Limb (tissue), 2 donors: ENCODE data around the gene HIVEP1.

Experiments used
- DNase-seq, 2 donors: peaks; one replicate each; pipeline ENCODE4 v3.0.0-alpha.2; 2016; ENCODE audit errors: extremely low spot score in 2 of 2

The HIVEP1 gene

DNA sequence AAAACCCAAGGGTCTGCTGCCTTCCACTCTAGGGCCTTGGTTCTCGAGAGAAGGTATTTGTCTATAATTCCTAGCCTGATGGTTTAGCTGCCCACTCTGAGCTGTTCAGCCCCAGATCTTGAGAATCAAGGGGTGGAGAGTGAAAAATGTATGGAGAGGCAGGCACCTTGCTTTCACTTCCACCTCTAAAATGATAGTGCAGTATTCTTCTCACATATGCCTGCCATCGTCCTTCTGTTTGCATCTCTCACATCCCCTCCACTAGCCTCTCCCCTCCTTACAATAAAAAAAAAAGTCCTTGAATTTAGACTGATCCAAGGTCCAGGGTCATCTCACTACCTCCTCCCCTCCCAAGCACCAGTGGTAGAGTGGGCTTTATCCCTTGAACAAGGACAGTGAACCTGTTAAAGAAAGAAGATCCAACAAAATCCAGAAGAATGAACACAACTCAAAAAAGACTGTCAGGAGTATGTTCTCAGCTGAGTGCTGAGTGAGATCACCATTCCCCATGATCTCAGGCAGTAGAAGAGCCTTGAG, 104.2 kb downstream of the HIVEP1 start:
- no peak for DNase-seq

DNA sequence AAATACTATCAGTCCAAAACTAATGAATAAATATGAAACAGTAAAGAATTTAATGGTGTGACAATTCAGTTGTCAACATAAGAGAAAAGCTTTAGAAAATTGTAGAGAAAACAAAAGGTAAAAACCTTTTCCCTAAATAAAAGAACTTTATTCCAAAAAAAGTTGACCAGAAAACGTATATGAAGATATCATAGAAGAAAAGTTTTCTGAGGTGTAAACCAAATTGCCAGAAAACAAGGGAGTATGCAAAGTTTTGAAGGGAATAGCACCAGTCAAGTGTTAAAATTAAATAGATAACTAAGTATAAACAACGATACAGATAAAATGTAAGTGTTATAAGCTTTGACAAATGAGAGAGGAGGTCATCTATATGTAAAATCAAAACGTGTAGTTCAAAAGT, 104.9 kb downstream of the HIVEP1 start:
- DNase-seq: no peak

DNA sequence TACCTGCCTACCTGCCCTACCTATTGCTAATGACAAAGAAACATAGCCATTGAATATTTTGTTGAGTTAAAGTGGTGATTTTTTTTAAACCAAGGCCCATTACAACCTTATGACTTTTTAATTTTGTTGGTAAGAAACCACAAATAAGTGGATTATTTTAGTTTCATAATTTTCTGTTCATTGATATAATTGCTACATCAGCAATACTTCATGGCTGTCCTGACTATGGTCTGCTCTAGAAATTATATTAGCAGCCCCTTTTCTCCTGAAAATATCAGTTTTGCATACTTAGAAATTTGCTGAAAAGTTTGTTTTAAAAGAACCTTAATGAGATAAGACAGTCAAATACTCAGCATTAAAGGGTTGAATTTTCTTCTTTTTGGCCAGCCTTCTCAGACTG, 106.5 kb downstream of the HIVEP1 start:
- no peak for DNase-seq

DNA sequence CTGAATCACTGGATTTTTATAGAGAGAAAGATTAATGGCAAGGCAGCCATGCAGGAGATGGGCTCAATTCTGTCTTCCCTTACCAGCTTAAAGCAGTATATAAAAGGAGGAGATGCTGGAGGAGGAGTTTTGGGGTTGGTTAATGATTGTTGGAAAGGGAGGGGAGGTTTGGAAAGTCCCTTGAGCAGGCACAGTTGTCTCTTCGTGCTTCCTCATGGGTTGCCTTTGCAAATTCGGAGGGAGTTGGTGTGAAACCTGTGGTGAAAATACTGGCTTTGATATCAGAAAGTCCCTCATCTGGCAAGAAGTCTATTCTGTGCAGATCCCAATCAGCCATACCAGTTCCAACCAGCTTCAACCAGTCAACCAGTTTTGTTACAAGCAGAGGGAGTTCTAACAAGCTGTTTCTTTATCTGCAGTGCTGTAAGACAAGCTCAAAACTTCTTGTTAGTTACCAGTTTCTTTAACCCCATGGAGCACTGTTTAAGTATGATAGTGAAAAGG, 107.0 kb downstream of the HIVEP1 start:
- DNase-seq: no peak

DNA sequence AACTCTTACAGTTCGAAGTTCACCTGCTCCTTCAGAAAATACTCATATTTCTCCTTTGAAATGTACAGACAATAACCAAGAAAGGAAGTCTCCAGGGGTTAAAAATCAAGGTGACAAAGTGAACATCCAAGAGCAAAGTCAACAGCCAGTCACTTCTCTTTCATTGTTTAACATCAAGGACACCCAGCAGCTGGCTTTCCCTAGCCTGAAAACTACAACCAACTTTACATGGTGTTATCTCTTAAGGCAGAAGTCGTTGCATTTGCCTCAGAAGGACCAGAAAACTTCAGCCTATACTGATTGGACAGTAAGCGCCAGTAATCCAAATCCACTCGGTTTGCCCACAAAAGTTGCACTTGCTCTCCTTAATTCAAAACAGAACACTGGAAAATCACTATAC, 113.3 kb downstream of the HIVEP1 start:
- no peak for DNase-seq

DNA sequence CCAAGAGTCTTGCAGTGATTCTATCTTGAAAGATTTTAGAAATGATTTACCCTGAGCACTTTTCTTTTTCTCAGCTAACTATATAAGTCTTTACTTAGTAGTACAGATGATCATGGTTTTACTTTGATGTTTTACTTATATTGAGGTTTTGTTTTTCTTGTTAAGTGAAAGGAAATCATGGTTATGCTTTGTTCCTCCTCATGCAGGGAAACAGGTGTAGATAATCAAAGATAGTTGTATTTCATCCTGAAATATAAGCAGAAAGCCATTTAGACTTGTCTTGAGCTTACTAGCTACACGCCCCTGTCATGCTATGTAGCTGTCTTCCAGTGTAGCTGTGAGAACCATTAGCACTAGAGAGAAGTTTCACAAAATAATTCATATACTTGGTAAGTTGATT, 113.9 kb downstream of the HIVEP1 start:
- DNase-seq: no peak

DNA sequence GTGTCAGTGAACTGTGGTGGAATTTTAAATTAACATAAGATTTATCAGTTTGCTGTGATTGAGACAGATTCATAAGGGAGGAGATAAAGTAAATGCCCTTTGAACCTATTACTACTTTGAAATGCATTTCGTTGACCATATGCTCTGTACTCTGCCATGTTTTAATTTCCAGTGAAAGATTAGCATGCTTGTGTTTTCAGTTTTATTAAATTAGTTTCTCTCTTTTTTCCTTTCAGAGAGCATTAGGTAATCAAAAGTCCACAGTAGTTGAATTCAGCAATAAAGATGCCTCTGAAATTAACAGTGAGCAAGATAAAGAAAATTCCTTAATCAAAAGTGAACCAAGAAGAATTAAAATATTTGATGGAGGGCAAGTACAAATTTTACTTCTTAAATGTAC, 117.4 kb downstream of the HIVEP1 start:
- no peak for DNase-seq

DNA sequence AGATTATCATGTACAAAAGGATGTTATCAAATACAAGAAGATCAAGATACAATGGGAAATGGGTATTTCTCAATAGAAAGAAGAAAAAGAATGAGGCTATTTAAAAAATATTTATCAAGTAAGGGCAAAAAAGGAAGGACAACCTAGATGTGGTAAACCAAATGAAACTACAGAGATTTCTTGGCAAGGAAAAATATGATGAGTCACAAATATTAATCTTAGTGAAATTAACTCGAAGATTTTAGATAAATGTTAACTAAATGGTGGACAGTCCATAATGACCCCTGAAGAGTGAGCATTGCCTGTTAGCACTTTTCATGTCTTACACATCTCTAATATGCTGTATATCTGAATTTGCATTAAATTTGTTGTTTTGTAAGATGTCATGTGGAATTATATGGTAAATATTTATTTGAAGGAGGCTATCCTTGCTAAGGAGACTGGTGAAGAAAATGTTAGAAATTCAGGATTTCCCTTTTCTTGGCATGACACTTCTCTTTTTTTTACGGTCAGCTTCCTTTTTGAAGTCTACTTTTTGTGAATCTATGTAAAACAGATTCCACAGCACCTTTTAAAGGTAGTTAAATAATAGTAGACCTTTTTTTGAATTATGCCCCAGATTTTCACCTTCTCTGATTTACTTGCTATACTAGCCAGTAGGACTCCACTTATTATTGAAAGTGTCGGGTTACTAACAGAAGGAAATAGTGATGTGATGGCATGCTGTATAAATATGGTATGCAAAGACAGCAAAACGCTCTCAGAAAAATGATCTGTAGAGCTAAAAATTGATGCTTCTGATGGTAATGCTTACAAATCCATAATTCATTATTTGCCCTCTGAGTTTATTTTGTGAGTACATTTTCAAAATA, 120.5 kb downstream of the HIVEP1 start:
- DNase-seq: no peak

DNA sequence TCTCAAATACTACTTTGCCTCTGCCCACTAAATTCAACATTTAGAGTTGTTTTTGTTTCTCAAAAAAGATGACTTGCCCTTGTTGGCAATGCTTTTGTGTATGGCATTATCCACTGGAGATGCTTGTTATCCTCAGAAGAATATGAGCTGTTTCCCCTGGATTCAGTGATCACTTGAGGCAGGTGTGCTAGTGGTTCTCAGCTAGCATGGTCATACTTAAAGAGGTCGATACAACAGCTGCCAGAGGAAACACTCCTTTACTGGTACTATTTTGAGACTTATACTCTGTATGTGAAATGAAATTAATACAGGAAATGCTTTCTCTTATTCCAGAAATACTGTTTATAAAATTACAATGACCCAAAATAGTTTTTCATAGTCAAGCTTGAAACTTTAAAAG, 122.5 kb downstream of the HIVEP1 start:
- no peak for DNase-seq

DNA sequence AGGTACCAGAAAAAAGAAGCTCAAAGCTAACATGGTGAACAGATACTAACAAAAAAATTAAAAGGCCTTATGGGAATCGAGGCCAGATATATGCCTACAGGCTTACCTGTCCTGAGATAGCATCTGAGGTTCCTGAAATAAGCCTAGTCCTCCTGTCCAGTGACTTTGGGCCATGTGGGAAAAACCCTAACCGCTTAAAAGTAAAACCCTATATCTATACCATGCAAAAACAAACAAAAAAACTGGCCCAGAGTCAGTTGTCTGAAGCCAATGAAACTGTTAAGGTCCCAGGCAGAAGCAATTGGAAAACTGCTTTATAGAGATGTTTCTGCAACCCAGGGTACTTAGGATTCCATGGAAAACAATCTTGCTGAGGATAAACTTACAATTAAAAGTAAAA, 122.9 kb downstream of the HIVEP1 start:
- no peak for DNase-seq

DNA sequence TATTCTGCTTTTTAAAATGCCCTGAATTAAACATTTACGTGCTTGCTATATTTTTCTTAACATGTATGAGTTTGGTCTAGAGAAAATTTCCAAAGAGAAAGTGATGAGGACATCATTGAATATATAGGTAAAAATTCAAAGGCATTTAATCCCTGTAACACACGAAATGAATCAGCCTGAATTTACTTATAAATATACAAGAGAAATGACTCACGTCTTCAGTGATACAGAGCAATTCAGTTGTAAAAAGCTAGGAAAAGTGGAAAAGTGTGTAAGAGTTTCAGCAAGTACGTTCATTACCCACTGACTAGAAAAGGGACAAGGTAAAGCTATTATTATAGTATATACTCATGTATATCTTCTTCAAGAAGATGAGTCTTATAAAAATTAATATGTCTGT, 124.8 kb downstream of the HIVEP1 start:
- DNase-seq: no peak

DNA sequence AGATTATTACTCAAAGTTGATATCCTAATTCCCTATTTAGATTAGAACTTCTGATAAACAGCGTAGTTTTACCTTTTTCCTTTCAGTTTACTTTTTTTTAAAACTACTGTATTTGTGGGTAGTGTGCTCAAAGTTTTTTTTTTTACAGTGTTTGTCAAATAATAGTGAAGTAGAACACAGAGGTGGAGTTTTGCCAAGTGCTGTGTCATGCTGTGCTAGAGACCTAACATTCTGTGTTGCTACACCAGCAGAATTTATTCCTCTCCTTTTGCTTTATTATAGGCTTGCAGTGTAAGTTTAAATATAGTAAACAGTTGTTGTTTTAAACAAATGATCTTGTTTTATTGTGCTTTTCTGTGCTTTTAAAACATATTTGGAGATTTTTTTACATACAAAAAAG, 125.4 kb downstream of the HIVEP1 start:
- no peak for DNase-seq

DNA sequence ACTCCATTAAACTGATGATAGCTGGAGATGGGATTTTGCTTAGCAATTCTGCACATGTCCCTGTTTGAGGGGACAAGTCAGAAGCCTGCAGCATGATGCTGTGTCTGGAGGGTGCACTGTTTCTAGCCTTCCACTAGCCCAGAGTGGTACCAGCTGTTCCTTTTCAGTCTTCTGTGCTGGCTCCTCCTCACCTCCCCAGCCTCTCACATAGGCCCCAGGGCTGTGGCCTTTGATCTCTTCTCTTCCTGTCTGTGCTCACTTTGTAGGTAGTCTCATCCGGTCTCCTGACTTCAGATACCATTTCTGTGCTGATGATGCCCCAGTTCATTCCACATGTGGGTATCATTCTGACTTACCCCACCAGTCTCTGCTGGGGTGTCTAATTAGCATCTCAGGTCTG, 126.3 kb downstream of the HIVEP1 start:
- no peak for DNase-seq

DNA sequence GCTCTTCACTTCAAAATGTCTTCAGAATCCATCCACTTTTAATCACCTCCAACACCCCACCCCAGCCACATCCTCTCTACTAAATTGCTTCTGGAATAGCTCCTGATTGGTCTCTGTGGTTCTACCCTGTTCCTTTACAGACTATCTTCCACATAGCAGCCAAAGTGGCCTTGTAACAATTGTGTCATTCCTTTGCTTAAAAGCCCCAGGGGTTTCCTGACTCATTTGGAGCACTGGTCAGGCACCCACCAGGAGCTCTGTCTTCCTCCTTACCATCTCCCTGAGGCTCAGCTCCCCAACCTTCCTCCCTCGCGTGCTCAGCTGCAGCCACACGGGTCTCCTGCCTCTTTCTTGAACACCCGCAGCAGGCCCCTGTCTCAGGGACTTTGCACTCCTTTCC, 126.8 kb downstream of the HIVEP1 start:
- DNase-seq: no peak

DNA sequence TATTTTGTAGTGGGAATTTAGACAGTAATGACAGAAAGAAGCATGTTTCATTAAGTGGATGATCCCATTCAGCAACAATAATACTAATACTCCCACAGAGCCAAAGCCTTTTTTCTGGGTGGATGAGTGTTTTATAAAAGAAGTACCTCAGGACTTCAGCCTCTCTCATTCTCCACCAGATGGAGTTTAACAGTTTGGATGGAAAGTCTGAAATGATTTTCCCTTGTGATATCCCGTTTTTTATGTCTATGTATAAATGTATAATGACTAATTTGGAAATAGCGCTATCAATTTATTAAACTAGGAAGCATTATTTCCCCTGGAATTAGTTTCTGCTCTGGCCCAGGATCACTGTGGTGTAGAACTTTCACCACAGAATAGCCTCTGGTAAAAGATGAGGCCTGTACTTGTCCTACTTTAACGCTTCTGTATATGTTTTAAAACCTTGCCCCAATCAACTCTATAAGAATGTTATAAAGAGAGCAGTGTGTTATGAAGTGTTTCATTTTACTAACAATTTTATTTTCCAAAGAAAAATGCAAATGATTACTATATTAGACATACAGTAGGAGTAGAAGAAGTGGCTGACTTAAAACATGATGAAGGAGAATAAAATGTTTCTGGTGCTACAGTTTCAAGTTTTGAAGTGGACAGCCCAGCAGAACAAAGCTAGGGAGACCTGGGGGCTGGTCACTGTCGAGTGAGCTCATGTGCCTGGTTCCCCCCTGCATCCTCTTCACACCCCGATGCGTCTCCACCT, 135.6 kb downstream of the HIVEP1 start:
- no peak for DNase-seq

DNA sequence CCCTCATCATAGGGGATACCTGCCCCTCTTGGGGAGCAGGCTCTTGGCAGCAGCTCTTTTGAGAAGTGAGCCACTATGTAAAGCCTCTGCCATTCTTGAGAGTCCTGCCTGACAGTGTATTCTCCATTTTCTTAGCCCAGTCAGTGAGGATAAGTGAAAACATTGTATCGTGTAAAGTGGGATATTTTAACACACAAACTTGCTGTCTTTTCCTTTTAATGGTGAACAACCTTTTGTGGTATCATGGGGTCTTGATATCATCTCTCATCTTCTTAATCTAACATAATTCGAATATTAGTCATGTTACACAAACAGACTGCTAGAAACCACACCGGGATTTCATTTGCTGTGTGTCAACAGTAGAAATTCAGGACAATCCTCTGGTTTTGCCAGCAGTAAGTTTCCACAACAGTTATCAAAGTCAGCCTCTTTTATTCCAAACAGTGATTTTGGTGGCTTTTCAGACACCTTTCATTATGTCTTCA, 136.2 kb downstream of the HIVEP1 start:
- no peak for DNase-seq

DNA sequence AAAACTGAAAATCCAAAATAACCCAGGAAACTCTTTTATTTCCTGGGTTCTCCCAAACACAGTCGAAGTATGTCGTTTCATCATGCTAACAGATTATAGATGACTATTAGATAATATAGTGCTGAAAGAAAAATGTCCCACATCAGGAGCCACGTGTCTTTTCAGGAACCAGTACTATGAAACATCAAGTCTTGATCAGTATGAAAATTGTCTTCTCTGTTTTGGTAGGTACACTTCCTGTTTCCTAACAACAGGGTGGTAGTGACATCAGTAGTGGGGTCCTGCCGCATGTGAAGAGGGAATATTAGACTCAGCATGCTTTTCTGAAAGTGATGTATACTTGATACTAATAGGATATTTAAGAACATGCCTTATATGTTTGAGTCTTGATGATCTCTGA, 136.7 kb downstream of the HIVEP1 start:
- DNase-seq: no peak

DNA sequence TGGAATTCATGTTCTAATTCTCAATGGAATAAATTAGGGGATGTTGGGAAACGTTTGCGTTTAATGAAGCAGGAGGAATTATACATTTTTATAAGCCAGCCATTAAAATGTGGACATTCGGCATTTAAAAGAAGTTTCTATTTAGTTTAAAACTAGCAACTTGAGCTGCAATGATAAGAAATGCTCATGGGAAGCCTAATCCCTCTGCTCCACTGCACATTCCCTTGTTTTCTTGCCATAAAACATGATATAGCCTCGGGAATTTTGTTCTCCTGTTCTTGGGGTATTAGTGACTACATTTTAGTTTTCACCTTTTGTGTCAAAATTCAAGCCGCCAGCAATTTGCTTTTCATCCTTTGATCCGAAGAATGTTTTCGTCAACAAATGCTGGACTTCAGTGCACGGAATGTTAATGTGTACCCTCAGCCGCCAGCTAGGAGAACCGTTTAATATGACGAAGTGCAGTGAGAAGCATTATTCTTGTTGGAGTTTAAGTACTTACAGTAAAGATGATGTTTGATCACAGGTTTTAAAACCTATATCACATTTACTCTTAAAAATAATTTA, 137.9 kb downstream of the HIVEP1 start:
- DNase-seq: no peak

DNA sequence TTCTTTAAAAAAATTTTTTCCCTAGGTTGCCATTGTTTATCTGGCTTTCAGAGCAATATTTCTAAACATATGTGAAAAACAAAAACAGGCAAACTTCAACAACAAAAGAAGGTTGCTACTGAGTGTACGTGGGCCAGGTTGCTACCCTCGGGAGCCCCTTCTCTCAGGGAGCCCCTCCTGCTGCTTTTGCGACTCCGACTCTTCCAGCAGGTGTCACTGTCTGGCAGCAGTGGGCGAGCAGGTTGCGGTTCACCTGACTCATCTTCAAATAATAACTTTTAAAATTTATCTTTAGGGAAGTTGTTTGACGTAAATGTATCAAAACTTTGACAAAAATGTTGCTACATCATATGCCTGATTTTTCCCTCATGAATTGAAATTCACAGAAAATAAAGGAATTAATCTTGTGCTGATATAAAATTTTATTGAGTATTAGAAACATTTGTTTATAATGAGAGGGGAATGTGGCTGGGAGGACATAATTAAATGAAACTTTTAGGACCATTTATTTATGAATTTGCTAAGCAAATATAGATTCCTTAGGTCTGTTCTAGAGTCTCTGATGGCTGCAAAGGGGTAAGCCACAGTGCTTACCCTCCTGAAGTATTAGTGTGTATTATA, 138.8 kb downstream of the HIVEP1 start:
- DNase-seq: no peak

DNA sequence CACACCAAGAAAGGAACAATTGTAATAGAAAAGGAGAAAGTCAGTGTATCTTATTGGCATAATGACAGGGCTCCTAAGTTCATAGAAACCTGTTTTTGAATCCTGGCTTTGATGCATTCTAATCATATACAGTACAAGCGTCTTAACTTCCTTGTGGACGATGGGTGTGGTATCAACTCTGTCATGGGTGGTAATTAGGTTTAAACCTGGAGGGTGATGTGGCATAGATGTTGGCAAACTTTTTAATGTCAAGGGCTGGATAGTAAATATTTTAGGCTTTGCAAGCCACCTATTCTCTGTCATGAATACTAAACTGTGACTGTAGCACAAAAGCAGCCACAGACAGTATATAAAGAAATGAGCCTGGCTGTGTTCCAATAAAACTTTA, 139.3 kb downstream of the HIVEP1 start:
- DNase-seq: no peak
